ENCODE data around the gene PLXNA4. TPM values are rescaled to one million over a fixed set of nuclear protein-coding genes. Genes with fewer than 3 reads are reported as not detected.

Gene PLXNA4
- total RNA-seq, 4 donors from 2014 or later = 0.49 to 7.1 (median 2.0) TPM

- no peak overlapping the region for H3K27ac ChIP-seq
- H3K4me1 ChIP-seq = peaks cover 5 to 11% (median 6%) of the 10 kb centered on the region in 3 donors
- no peak overlapping the region for H3K4me3 ChIP-seq
- DNase-seq = no peak
- peaks cover 0 to 12% (median 0%) of the 10 kb centered on the region in 4 donors for H3K27me3 ChIP-seq
- no peaks in the 10 kb centered on the region for H3K9me3 ChIP-seq
- intact Hi-C loops (cut with DNase I) = no loop called here
- WGBS, 2 donors = 52 to 56% methylated on average over 2 of the region's 2 CpGs
- no peaks in the 10 kb centered on the region for H3K36me3 ChIP-seq
- TF ChIP-seq POLR2A (IDR thresholded peaks at IDR 0.05) = no peak
- TF ChIP-seq, protein P1, sequence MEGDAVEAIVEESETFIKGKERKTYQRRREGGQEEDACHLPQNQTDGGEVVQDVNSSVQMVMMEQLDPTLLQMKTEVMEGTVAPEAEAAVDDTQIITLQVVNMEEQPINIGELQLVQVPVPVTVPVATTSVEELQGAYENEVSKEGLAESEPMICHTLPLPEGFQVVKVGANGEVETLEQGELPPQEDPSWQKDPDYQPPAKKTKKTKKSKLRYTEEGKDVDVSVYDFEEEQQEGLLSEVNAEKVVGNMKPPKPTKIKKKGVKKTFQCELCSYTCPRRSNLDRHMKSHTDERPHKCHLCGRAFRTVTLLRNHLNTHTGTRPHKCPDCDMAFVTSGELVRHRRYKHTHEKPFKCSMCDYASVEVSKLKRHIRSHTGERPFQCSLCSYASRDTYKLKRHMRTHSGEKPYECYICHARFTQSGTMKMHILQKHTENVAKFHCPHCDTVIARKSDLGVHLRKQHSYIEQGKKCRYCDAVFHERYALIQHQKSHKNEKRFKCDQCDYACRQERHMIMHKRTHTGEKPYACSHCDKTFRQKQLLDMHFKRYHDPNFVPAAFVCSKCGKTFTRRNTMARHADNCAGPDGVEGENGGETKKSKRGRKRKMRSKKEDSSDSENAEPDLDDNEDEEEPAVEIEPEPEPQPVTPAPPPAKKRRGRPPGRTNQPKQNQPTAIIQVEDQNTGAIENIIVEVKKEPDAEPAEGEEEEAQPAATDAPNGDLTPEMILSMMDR (IDR thresholded peaks at IDR 0.05) = no peak
These were observed 42.1 kb upstream of the PLXNA4 start for GRCh38 chr7:132618271-132618955.

GRCh38 chr7:132614428-132615318, 38.4 kb upstream of the PLXNA4 start:
- no peak overlapping the region for H3K27ac ChIP-seq
- H3K9me3 ChIP-seq = no peaks in the 10 kb centered on the region
- no peak for DNase-seq
- 12 to 23% methylated on average over 19 to 24 of the region's 25 CpGs for WGBS, 2 donors
- intact Hi-C loops (cut with DNase I) = no loop called here
- peaks cover 5 to 11% (median 6%) of the 10 kb centered on the region in 3 donors for H3K4me1 ChIP-seq
- H3K4me3 ChIP-seq = peak overlapping the region in 3 of 4 donors; percentile 10 to 52 (median 31)
- H3K36me3 ChIP-seq = no peaks in the 10 kb centered on the region
- peaks cover 0 to 12% (median 0%) of the 10 kb centered on the region in 4 donors for H3K27me3 ChIP-seq
- TF ChIP-seq POLR2A (IDR thresholded peaks at IDR 0.05) = no peak

DNA sequence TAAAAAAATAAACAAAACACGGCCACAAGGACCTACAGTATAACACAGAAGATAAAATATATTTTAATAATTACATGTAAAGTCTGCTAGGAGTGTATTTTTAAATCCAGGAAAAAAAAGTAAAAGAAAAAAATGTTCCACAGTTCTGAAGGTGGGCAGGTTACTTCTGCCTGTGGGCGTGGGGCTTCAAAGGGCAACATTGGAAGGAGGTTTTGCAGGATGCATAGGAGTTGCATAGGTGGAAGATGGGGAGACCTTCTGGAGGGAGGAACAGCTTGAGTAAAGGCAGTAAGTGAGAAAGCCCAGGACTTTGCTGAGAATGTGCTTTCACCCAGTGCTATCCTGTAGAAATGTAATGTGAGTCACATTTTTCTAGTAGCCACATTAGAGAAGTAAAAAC, 37.5 kb upstream of the PLXNA4 start:
- intact Hi-C loops (cut with DNase I) = no loop called here
- WGBS, 2 donors = 82 to 92% methylated on average over 2 of the region's 2 CpGs
- H3K27ac ChIP-seq = no peak overlapping the region
- H3K36me3 ChIP-seq = no peaks in the 10 kb centered on the region
- no peaks in the 10 kb centered on the region for H3K9me3 ChIP-seq
- no peak for DNase-seq
- TF ChIP-seq, protein P1 (IDR thresholded peaks at IDR 0.05) = no peak
- TF ChIP-seq POLR2A (IDR thresholded peaks at IDR 0.05) = no peak
- peaks cover 0 to 12% (median 0%) of the 10 kb centered on the region in 4 donors for H3K27me3 ChIP-seq
- peaks cover 5 to 11% (median 6%) of the 10 kb centered on the region in 3 donors for H3K4me1 ChIP-seq
- no peak overlapping the region for H3K4me3 ChIP-seq

DNA sequence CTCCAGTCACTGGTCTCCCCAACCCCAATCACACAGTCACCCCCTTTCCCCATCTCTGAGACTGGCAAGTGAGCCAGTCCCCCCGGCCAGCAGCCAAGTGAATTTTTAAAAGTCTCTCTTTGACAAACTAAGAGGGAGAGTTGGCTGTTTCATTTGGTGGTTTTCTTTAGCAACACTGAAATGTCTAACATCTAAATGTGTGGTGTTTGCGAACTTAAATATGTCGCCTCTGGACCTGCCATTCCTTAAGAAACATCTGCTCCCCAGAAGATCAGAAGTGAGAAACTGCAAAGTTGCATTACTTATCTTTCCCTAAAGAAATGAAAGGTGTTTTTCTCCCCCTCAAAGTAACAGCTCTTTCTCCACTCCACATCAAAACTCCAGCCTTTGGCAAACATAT, 34.7 kb upstream of the PLXNA4 start:
- WGBS, 2 donors = 84 to 86% methylated on average over 3 of the region's 3 CpGs

DNA sequence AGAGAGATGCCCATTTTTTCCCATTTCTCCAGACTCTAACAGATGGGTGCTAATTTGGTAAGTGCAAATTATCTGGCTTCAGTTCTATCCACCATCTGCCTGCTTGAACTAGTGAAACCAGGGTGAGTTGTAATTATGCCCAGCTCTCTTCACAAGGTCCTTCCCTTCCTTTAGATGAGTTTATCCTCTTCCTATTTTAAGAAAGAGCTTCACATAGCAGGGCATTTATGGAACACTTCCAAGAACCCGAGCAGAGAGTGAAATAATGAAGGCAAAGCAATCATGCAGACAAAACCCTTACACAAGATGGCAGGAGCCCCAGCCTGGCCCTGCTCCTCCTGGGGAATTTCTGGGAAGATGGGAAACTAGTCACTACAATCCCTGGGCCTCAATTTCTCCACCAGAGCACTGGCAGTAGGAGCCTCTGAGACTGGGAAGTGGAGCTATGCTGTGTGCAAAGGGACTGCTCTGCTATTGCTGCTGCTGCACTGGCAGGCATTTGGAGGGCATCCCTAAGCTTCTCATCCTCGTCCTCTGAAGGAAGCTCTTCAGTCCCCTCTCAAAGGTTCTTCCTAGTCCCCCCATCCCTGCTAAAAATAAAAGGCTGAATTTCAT, 33.7 kb upstream of the PLXNA4 start:
- Histone ChIP-seq H3K4me3 (no peak overlapping the region), H3K27ac (no peak overlapping the region), H3K36me3 (no peaks in the 10 kb centered on the region), H3K27me3 (peaks cover 0 to 7% (median 0%) of the 10 kb centered on the region in 4 donors), H3K9me3 (no peaks in the 10 kb centered on the region), H3K4me1 (peaks cover 4 to 7% (median 5%) of the 10 kb centered on the region in 3 donors)
- no peak for TF ChIP-seq POLR2A (IDR thresholded peaks at IDR 0.05)
- TF ChIP-seq, protein P1 (IDR thresholded peaks at IDR 0.05) = no peak
- DNase-seq = no peak
- WGBS, 2 donors = 28 to 31% methylated on average over 2 of the region's 2 CpGs
- intact Hi-C loops (cut with DNase I) = no loop called here

More for the DNA sequence above, 34.7 kb upstream of the PLXNA4 start:
- intact Hi-C loops (cut with DNase I) = no loop called here
- no peak for DNase-seq
- Histone ChIP-seq H3K9me3 (no peaks in the 10 kb centered on the region), H3K27ac (no peak overlapping the region), H3K36me3 (no peaks in the 10 kb centered on the region), H3K27me3 (peaks cover 0 to 12% (median 0%) of the 10 kb centered on the region in 4 donors), H3K4me3 (no peak overlapping the region), H3K4me1 (peaks cover 5 to 11% (median 6%) of the 10 kb centered on the region in 3 donors)
- TF ChIP-seq, protein P1 (IDR thresholded peaks at IDR 0.05) = no peak
- no peak for TF ChIP-seq POLR2A (IDR thresholded peaks at IDR 0.05)
